ENCODE measurements around the gene FHIT. TPM values are rescaled to one million over a fixed set of nuclear protein-coding genes. Genes with fewer than 3 reads are reported as not detected.

FHIT gene
- total and polyA plus RNA-seq, 2 of the 4 experiments (the other 2 are of a cell fraction) = 0.07 TPM; not detected in 1

DNA sequence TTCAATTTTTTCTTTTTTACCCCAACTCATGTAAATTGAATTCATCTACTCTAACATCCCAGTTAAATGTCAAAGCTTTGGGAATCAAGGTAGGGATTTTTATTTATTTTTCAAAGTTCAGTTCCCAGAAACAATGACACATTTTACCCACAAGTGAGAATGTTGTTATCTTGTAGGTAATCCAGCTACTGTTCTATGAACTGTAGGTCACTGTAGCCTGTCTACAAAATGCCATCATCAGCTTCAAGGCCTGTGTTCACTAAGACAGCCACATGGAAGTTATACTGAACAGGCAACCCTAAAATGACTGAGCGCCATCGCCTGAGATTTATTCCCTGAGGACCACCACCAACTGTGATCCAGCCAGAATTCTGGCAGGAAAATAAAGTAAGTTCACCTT lies 219.7 kb downstream of the FHIT start:
- H4K91ac ChIP-seq (ENCODE audit: insufficient read depth, low read depth, low read length) = no peak overlapping the region
- no CpG with 5 or more reads among the region's 2 CpGs for WGBS, 2 experiments (ENCODE audit: extremely low coverage in 2 of 2, insufficient read length in 1 of 2)
- no peak overlapping the region for H2BK15ac ChIP-seq (ENCODE audit: low read depth, low read length)
- ATAC-seq (ENCODE audit: low read depth) = no peak
- H4K8ac ChIP-seq (ENCODE audit: low read depth in 2 of 2, low read length in 2 of 2) = no peak overlapping the region
- H2AK5ac ChIP-seq (ENCODE audit: low read depth, low read length) = no peak overlapping the region
- BruUV-seq (replicated peaks) = no TSS peak
- H2AFZ ChIP-seq (replicated peaks; ENCODE audit: low read length, poor library complexity) = no peak overlapping the region
- no peaks in the 10 kb centered on the region for H3K4me1 ChIP-seq (ENCODE audit: control insufficient read depth, insufficient read depth, low read length)
- H2BK20ac ChIP-seq (ENCODE audit: low read depth, low read length) = no peak overlapping the region
- H3K27ac ChIP-seq (ENCODE audit: insufficient read depth, low read length) = no peak overlapping the region
- no peak overlapping the region for H3K4me2 ChIP-seq (ENCODE audit: low read depth, low read length)
- H4K5ac ChIP-seq (ENCODE audit: low read depth, low read length) = no peak overlapping the region
- dilution Hi-C loops (cut with HindIII; ENCODE audit: low sequenced_read_pairs, unreplicated experiment) (no loop called here), in situ Hi-C loops (cut with MboI; ENCODE audit: low sequenced_read_pairs) (no loop called here), intact Hi-C loops (cut with micrococcal nuclease) (no loop called here)
- H2BK120ac ChIP-seq (ENCODE audit: low read depth, low read length) = no peak overlapping the region
- ChIA-PET CTCF (no interaction called here), POLR2A (ENCODE audit: unreplicated experiment) (no interaction called here)
- H3K9me3 ChIP-seq (ENCODE audit: control insufficient read depth, insufficient read depth, low read length) = peaks cover 2% of the 10 kb centered on the region
- H3K4ac ChIP-seq (ENCODE audit: low read depth, low read length) = no peak overlapping the region
- no peak overlapping the region for H3K56ac ChIP-seq (ENCODE audit: extremely low read depth, insufficient read depth, low read length)
- H3K27me3 ChIP-seq (ENCODE audit: control insufficient read depth, insufficient read depth, low read length) = no peaks in the 10 kb centered on the region
- no peaks in the 10 kb centered on the region for H3K36me3 ChIP-seq (ENCODE audit: control insufficient read depth, insufficient read depth, low read length)
- TF ChIP-seq SMC3 (IDR thresholded peaks at IDR 0.05; ENCODE audit: low read depth, low read length) (no peak), POLR2A (IDR thresholded peaks at IDR 0.05; ENCODE audit: low read depth, low read length) (no peak)
- TF ChIP-seq, protein P1, sequence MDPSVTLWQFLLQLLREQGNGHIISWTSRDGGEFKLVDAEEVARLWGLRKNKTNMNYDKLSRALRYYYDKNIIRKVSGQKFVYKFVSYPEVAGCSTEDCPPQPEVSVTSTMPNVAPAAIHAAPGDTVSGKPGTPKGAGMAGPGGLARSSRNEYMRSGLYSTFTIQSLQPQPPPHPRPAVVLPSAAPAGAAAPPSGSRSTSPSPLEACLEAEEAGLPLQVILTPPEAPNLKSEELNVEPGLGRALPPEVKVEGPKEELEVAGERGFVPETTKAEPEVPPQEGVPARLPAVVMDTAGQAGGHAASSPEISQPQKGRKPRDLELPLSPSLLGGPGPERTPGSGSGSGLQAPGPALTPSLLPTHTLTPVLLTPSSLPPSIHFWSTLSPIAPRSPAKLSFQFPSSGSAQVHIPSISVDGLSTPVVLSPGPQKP (IDR thresholded peaks at IDR 0.05; ENCODE audit: borderline replicate concordance, low read depth, low read length) = no peak
- no peak overlapping the region for H3K23ac ChIP-seq (ENCODE audit: low read depth, low read length)
- no peak overlapping the region for H3K4me3 ChIP-seq (ENCODE audit: insufficient read depth, low read depth, low read length)
- H3K79me1 ChIP-seq (ENCODE audit: low read depth in 1 of 2, low read length in 2 of 2) = no peaks in the 10 kb centered on the region
- H3K9me1 ChIP-seq (ENCODE audit: insufficient read depth, low read length) = no peaks in the 10 kb centered on the region
- no peak overlapping the region for H3K18ac ChIP-seq (ENCODE audit: low read depth, low read length)
- H3K9ac ChIP-seq (ENCODE audit: low read depth, low read length) = no peak overlapping the region
- no peak overlapping the region for H3K14ac ChIP-seq (replicated peaks; ENCODE audit: low read depth, low read length)
- H2AK9ac ChIP-seq (replicated peaks; ENCODE audit: low read depth, low read length, poor library complexity) = no peak overlapping the region
- no peak overlapping the region for H2BK5ac ChIP-seq (ENCODE audit: low read depth, low read length, poor library complexity, severe bottlenecking)
- no peak for DNase-seq
- no peaks in the 10 kb centered on the region for H4K20me1 ChIP-seq (ENCODE audit: insufficient read depth, low read length)
